Trophoblast cell (in vitro differentiated cells and primary cell): Measurements from ENCODE around the gene GALNT9.

ENCODE experiments used
- DNase-seq, 2 donors: peaks; one replicate each; pipeline ENCODE4 v3.0.0-alpha.2; 2016
- H2AFZ ChIP-seq: 2 replicates; pipeline ENCODE4 v1.6.1; 2013; ENCODE audit warnings: low read length, moderate library complexity, mild to moderate bottlenecking; ENCODE audit not compliant: insufficient read depth, poor library complexity
- H2AK5ac ChIP-seq: 2 replicates; pipeline ENCODE4 v1.6.1; 2013; ENCODE audit warnings: mild to moderate bottlenecking, low read length
- H2BK120ac ChIP-seq: 2 replicates; pipeline ENCODE4 v1.6.1; 2013; ENCODE audit warnings: low read length, mild to moderate bottlenecking, moderate library complexity; ENCODE audit not compliant: insufficient read depth, poor library complexity
- H2BK12ac ChIP-seq: 2 replicates; pipeline ENCODE4 v1.6.1; 2013; ENCODE audit warnings: mild to moderate bottlenecking, low read length, moderate library complexity
- H2BK5ac ChIP-seq: 2 replicates; pipeline ENCODE4 v1.6.1; 2013; ENCODE audit warnings: low read length, low read depth, moderate library complexity, mild to moderate bottlenecking; ENCODE audit not compliant: poor library complexity
- H3K14ac ChIP-seq: 2 replicates; pipeline ENCODE4 v1.6.1; 2013; ENCODE audit warnings: mild to moderate bottlenecking, low read length
- H3K18ac ChIP-seq: 2 replicates; pipeline ENCODE4 v1.6.1; 2013; ENCODE audit warnings: mild to moderate bottlenecking, low read length
- H3K23ac ChIP-seq: 2 replicates; pipeline ENCODE4 v1.6.1; 2013; ENCODE audit warnings: low read length
- H3K27ac ChIP-seq: 2 replicates; pipeline ENCODE4 v1.5.1; 2013; ENCODE audit warnings: low read depth, mild to moderate bottlenecking, inconsistent platforms, low read length, moderate library complexity
- H3K27me3 ChIP-seq: 2 replicates; pipeline ENCODE4 v1.6.1; 2013; ENCODE audit warnings: inconsistent platforms, mild to moderate bottlenecking, low read length, moderate library complexity; ENCODE audit not compliant: insufficient read depth
- H3K36me3 ChIP-seq, 2 experiments: 1 replicate in 1 of 2; 2 replicates in 1 of 2; pipeline ENCODE4 v1.6.1; 2013; ENCODE audit warnings: low read length in 2 of 2, mild to moderate bottlenecking in 2 of 2, moderate library complexity in 1 of 2; ENCODE audit not compliant: insufficient read depth in 2 of 2, control insufficient read depth in 1 of 2
- H3K4ac ChIP-seq: 2 replicates; pipeline ENCODE4 v1.6.1; 2013; ENCODE audit warnings: low read depth, mild to moderate bottlenecking, low read length, moderate library complexity
- H3K4me1 ChIP-seq, 2 experiments: 1 replicate in 1 of 2; 2 replicates in 1 of 2; pipeline ENCODE4 v1.6.1; 2013; ENCODE audit warnings: low read length in 2 of 2, mild to moderate bottlenecking in 2 of 2, moderate library complexity in 1 of 2; ENCODE audit not compliant: insufficient read depth in 2 of 2, control insufficient read depth in 1 of 2
- H3K4me2 ChIP-seq: 2 replicates; pipeline ENCODE4 v1.6.1; 2013; ENCODE audit warnings: inconsistent platforms, mild to moderate bottlenecking, low read length, moderate library complexity
- H3K4me3 ChIP-seq: 2 replicates; pipeline ENCODE4 v1.5.1; 2013; ENCODE audit warnings: mild to moderate bottlenecking, low read depth, low read length, inconsistent platforms
- H3K79me1 ChIP-seq: one replicate; pipeline ENCODE4 v1.6.1; 2013; ENCODE audit warnings: low read length
- H3K79me2 ChIP-seq: 2 replicates; pipeline ENCODE4 v1.6.1; 2013; ENCODE audit warnings: low read length, mild to moderate bottlenecking; ENCODE audit not compliant: control insufficient read depth, insufficient read depth, poor library complexity
- H3K9ac ChIP-seq: 2 replicates; pipeline ENCODE4 v1.6.1; 2013; ENCODE audit warnings: mild to moderate bottlenecking, low read length
- H3K9me3 ChIP-seq: 2 replicates; pipeline ENCODE4 v1.6.1; 2013; ENCODE audit warnings: low read depth, mild to moderate bottlenecking, control low read depth, inconsistent platforms, low read length; ENCODE audit not compliant: insufficient read depth
- H4K12ac ChIP-seq: 2 replicates; pipeline ENCODE4 v1.6.1; 2013; ENCODE audit warnings: low read depth, mild to moderate bottlenecking, low read length, moderate library complexity
- H4K8ac ChIP-seq: 2 replicates; pipeline ENCODE4 v1.6.1; 2013; ENCODE audit warnings: low read depth, mild to moderate bottlenecking, low read length, moderate library complexity
- H4K91ac ChIP-seq: one replicate; pipeline ENCODE4 v1.6.1; 2013; ENCODE audit warnings: low read depth, mild to moderate bottlenecking, low read length, moderate library complexity
- WGBS: extraction: QIAGEN DNeasy Blood & Tissue Kit; methylation state at CpG from one replicate; pipeline ENCODE4 v1.1.7; 2013; ENCODE audit warnings: missing lambda C conversion rate; ENCODE audit not compliant: insufficient read length, insufficient coverage; ENCODE audit errors: extremely low coverage; 5-methylcytosine and 5-hydroxymethylcytosine counted together

GALNT9 gene

GRCh38 chr12:132239392-132239791 lies 90.0 kb downstream of the GALNT9 start:
- no peaks in the 10 kb centered on the region for H3K27me3 ChIP-seq
- H3K9me3 ChIP-seq, result peaks cover 8% of the 10 kb centered on the region
- H3K79me1 ChIP-seq, result no peaks in the 10 kb centered on the region
- no peak for DNase-seq
- no peak overlapping the region for H4K12ac ChIP-seq
- H2BK120ac ChIP-seq, result no peak overlapping the region
- H2BK12ac ChIP-seq, result no peak overlapping the region
- H3K18ac ChIP-seq, result no peak overlapping the region
- H3K27ac ChIP-seq, result no peak overlapping the region
- no peak overlapping the region for H3K4me3 ChIP-seq
- no peak overlapping the region for H2BK5ac ChIP-seq
- H4K91ac ChIP-seq, result no peak overlapping the region
- no peak overlapping the region for H2AK5ac ChIP-seq
- H3K23ac ChIP-seq, result no peak overlapping the region
- H3K79me2 ChIP-seq, result no peaks in the 10 kb centered on the region
- no peak overlapping the region for H3K9ac ChIP-seq
- no peak overlapping the region for H4K8ac ChIP-seq
- no peak overlapping the region for H3K4ac ChIP-seq
- H3K14ac ChIP-seq, result no peak overlapping the region
- no peak overlapping the region for H3K4me2 ChIP-seq
- no peak overlapping the region for H2AFZ ChIP-seq
- no peaks in the 10 kb centered on the region for H3K36me3 ChIP-seq
- H3K4me1 ChIP-seq, result no peaks in the 10 kb centered on the region

- Histone ChIP-seq H4K12ac (no peak overlapping the region), H2BK5ac (no peak overlapping the region), H3K9ac (no peak overlapping the region), H3K4me3 (no peak overlapping the region), H4K91ac (no peak overlapping the region), H3K27ac (no peak overlapping the region), H4K8ac (no peak overlapping the region), H3K79me2 (no peaks in the 10 kb centered on the region), H3K36me3 (no peaks in the 10 kb centered on the region), H2BK120ac (no peak overlapping the region), H3K79me1 (no peaks in the 10 kb centered on the region), H2AK5ac (no peak overlapping the region), H2BK12ac (no peak overlapping the region), H3K9me3 (peaks cover 8% of the 10 kb centered on the region), H3K27me3 (no peaks in the 10 kb centered on the region), H3K4ac (no peak overlapping the region), H3K4me1 (no peaks in the 10 kb centered on the region), H3K14ac (no peak overlapping the region), H3K23ac (no peak overlapping the region), H2AFZ (no peak overlapping the region), H3K4me2 (no peak overlapping the region), H3K18ac (no peak overlapping the region)
- WGBS, result no CpG with 5 or more reads among the region's 5 CpGs
- no peak for DNase-seq
These were observed 90.5 kb downstream of the GALNT9 start for GRCh38 chr12:132238884-132239283.

- Histone ChIP-seq H3K79me1 (no peaks in the 10 kb centered on the region), H3K4ac (no peak overlapping the region), H4K12ac (no peak overlapping the region), H3K9ac (no peak overlapping the region), H3K27me3 (no peaks in the 10 kb centered on the region), H3K23ac (no peak overlapping the region), H4K8ac (no peak overlapping the region), H4K91ac (no peak overlapping the region), H2AFZ (no peak overlapping the region), H3K9me3 (peaks cover 8% of the 10 kb centered on the region), H2BK12ac (no peak overlapping the region), H3K4me3 (no peak overlapping the region), H2BK5ac (no peak overlapping the region), H3K4me2 (no peak overlapping the region), H3K36me3 (no peaks in the 10 kb centered on the region), H2BK120ac (no peak overlapping the region), H3K79me2 (no peaks in the 10 kb centered on the region), H3K4me1 (no peaks in the 10 kb centered on the region), H3K27ac (no peak overlapping the region), H3K14ac (no peak overlapping the region), H3K18ac (no peak overlapping the region), H2AK5ac (no peak overlapping the region)
- no peak for DNase-seq
- WGBS, result no CpG with 5 or more reads among the region's 9 CpGs
These were observed 90.9 kb downstream of the GALNT9 start for GRCh38 chr12:132238488-132238854.

- H2BK12ac ChIP-seq, result no peak overlapping the region
- peaks cover 8% of the 10 kb centered on the region for H3K9me3 ChIP-seq
- no peak overlapping the region for H2AFZ ChIP-seq
- no peaks in the 10 kb centered on the region for H3K79me1 ChIP-seq
- H3K79me2 ChIP-seq, result no peaks in the 10 kb centered on the region
- H3K9ac ChIP-seq, result no peak overlapping the region
- H4K8ac ChIP-seq, result no peak overlapping the region
- H3K4me1 ChIP-seq, result no peaks in the 10 kb centered on the region
- no peak overlapping the region for H4K12ac ChIP-seq
- no peak overlapping the region for H3K4me2 ChIP-seq
- no peak overlapping the region for H3K23ac ChIP-seq
- WGBS, result no CpG with 5 or more reads among the region's 33 CpGs
- no peak overlapping the region for H3K4ac ChIP-seq
- H2AK5ac ChIP-seq, result no peak overlapping the region
- DNase-seq, result no peak
- H2BK120ac ChIP-seq, result no peak overlapping the region
- H3K18ac ChIP-seq, result no peak overlapping the region
- no peak overlapping the region for H4K91ac ChIP-seq
- H3K27me3 ChIP-seq, result no peaks in the 10 kb centered on the region
- H3K14ac ChIP-seq, result no peak overlapping the region
- no peak overlapping the region for H2BK5ac ChIP-seq
- H3K4me3 ChIP-seq, result peak overlapping the region; percentile 12
- H3K27ac ChIP-seq, result no peak overlapping the region
- H3K36me3 ChIP-seq, result no peaks in the 10 kb centered on the region
These were observed 91.5 kb downstream of the GALNT9 start for GRCh38 chr12:132237772-132238487.
